GM18907 (cell line): ENCODE results near the gene LSM10.

Experiments used
- ATAC-seq: cut with Tn5 transposase; IDR thresholded peaks from one replicate; pipeline ENCODE4 v1.9.1; 2021; ENCODE audit warnings: mild to moderate bottlenecking, moderate library complexity; ENCODE audit not compliant: unreplicated experiment

The LSM10 gene

DNA sequence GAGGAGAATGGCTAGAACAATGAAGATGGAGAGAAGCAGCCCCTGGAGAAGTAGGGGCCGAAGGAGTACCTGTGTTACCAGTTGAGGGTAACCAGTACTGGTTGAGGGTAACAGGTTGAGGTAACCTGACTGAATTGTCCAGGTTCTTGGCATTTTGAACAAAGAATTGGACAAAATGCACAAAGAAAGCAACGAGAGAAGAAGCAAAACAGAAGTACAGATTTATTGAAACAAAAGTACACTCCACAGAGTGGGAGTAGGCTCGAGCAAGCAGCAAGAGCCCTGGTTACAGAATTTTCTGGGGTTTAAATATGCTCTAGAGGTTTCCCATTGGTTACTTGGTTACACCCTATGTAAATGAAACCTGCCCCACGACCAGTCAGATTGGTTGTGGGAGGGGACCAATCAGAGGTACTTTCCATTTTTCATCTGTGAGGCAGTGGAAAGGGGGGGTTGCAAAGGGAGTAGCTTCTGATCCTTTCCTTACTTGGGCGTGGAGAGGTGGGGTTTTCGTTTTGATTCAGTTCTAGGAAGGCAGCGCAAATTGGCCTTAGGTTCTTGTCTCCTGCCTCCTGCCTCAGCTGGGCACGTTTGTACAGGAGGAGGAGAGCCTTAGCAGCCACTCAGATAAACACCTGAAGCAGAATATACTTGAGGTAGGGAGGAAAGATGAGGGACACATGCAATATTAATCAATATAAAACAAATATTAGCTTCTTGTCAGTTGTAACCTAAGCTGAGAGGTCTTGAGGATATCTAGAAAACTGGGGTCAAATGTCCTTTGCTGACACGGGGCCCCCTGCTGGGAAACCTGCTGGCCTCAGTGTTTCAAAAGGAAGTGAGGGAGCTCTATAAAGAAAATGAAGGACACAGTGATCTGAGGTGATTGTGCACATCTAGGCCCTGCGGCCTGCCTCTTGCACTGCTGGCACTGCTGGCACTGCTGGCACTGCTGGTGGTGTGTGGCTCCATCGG lies 14.3 kb upstream of the LSM10 start:
- ATAC-seq = no peak

DNA sequence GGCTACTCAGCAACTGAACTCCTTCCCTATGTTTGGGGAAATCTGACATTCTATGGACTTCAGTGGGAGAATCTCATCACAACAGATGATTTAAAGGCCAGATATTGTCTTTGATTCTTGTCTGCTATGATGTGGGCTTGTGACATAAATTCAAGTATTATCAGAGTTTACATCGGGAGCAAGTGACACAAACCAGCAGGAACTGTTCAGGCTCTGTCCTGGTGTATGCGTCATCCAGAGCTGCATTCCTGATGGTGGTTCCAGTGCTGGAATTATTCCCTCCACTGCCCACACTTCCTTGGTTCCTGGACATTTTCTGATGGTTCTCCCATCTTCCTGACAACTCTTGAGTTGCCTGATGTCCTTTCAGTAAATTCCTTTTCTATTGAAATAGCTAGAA lies 10.8 kb upstream of the LSM10 start:
- ATAC-seq = no peak

DNA sequence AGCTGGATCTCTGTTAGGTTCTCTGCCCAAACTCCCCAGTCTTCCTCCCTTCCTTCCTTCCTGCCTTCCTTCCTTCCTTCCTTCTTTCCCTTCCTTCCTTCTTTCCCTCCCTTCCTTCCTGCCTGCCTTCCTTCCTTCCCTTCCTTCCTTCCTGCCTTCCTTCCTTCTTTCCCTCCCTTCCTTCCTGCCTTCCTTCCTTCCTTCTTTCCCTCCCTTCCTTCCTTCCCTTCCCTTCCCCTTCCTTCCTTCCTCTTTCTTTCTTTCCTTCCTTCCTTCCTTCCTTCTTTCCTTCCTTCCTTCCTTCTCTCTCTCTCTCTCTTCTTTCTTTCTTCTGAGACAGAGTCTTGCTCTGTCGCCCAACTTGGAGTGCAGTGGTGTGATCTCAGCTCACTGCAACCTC lies 8.7 kb upstream of the LSM10 start:
- ATAC-seq = no peak

DNA sequence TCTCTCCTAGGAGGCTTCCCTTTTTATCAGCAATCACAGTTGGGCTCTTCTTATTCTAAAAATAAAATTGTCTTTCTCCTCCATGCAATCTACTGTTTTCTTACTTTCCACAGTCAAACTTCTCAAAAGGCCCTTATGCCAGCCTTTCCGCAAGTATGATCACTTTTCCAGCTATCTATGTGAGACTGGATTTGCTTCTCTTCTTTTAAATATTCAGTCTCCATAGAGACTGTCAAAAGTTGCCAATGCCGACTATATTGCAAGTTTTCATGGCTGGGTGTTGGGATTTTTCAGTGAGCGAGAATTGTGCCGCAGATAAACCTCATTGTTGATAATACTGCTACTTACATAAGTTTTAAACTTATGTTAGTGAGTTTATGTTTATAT lies 4.8 kb upstream of the LSM10 start:
- ATAC-seq = no peak

DNA sequence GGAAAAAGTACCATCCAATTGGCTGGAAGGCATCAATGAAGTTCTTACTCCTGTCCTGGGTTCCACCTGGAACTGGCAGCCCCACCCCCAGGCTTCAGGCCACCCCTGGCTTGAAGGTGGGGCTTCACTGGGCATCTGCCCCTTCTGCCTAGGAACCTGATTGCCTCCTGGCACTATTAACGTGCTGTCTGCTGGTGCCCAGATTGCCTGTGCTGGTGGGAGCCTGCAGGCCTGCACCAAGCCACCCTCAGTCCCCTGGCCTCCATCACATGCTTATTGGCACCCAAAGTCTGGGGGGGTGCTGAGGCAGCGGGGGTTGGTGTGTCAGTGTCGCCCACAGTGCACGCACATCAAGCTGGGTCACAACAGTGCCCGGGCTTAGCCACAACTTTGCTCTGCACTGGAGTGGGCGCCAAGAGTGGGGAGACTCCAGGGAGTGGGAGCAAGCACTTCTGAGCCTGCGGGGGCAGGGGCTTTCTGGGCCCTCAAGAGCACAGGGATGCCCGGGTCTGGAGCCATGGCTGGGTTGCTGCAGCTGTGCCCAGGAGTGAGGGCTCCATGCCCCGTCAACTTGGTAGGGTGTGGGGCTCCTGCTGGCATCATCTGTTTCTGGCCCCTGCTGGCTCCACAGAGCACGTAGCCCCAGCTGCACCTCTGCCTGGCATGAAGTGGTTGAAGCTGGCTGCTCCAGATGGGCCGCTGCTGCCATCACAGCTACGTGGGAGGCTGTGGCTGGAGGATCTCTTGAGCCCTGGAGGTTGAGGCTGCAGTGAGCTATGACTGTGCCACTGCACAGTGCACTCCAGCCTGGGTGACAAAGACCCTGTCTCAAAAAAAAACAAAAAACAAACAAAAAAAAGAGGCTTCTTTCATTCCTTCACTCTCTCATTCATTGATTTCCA lies 4.1 kb upstream of the LSM10 start:
- no peak for ATAC-seq

DNA sequence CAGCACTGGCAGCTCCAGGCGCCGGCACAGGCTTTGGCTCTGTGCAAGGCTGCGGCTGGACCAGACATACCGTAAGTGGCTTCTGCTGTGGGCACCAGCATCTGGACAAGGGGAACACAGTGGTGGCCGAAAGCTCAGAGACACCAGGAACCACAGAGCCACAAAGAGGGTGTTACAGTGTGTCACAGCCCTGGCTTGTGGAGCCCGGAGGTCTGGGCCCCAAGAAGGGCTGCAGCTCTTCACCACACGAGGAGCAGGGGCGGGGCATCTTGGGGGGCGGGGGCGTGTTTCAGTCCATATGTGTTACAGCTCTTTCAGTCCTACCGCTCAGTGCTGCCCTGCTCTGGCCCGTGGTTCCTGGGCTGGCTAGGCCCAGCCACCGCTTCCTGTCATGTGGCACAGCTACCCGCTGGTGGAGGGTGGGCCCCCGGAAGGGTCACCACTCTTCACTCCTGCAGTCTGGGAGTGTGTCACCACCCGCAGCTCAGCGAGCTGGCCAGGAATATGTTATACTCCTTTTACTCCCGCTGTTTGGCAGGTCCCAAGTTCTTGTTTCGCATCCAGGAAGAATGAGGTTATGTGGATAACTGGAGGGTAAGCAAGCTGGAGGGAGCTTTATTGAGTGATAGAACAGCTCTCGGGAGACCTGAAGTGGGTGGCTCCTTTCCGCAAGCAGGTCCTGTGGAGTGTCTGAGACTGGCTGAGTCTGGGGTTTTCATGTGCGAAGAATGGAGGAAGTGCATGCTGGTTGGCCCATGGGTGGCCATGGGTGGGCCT lies 3.3 kb upstream of the LSM10 start:
- peak; percentile 76 for ATAC-seq

DNA sequence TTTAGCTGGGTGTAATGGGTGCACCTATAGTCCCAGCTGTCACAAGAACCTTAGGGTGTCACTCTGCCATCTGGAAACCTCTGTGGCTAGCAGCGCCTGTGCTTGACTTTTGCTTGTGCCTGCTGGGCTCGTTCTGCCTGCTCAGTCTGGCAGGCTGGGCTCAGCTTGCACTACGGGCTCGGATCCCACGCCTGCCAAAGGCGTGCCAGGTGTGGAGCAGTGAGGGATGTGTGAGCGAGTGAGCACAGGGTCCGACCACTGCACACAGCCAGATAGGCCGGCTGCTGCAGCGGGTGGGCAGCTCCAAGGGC lies 2.8 kb upstream of the LSM10 start:
- ATAC-seq = no peak

DNA sequence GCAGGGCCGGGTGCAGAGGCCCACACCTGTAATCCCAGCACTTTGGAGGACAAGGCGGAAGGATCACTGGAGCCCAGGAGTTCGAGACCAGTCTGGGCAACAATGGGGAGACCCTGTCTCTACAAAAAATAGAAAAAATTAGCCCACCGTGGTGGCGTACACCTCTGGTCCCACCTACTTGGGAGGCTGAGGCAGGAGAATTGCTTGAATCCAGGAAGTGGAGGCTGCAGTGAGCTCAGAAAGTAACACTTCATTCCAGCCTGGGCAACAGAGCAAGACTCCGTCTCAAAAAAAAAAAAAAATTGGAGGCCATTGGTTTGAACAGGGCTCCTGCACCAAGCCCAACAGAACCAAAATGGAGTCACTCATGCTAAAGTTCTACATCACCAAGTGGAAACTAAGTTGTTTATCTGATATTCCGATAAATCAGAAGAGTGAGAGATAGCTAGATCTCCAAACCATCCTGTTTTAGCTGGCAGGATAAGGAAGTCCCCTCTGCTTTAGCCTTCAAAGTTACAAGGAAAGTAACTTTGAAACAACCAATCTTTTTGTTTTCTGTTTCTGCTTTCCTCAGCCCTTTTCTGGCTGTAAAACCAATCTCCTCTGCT lies 766 bp upstream of the LSM10 start:
- ATAC-seq = no peak

DNA sequence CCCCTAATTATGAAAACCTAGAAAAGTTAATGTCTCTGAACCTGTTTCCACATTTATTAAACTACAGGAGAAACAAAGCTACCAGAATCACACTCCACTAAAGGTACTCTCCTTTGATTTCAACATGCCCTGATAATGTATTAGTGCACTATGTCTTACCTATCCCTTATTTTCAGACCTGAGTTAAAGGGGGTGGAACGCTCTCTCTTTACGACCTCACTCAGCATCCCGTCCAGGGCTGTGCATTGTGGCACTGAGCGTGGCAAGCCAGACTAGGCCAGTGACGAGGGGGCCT lies 678 bp downstream of the LSM10 start:
- no peak for ATAC-seq

DNA sequence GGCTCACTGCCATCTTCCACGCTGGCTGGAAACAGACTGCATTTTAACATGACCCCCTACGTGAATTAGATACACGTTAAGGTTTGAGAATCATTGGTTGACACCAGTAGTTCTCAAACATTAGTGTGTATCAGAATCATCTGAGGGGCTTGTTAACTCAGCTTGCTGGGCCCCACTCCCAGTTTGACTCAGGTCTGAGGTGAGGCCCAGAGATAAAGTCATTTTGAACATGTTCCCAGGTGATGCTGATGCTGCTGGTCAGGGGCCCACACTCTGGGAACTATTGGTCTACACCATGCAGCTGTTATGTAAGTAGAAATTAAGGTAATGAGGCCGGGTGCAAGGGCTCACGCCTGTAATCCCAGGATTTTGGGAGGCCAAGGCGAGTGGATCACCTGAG lies 1.3 kb downstream of the LSM10 start:
- ATAC-seq = no peak

DNA sequence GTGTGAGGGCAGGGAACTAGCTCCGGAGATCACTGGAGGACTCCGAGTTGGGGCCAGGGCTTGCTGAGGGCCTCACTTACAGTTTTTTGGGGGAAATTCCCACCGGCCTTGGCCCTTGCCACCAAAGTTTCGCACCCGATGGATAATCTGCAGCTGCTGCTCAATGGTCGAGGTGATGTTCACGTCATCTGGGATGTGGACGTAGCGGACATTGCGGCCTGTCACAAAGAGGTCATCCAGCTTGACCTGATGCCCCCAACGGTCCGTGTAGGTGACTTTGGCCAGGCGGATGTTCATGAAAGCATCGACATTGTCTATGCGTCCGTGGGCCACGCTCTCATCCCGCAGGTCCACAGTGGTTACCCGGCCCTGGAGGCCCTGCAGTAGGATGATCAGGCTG lies 4.0 kb downstream of the LSM10 start:
- ATAC-seq = no peak

DNA sequence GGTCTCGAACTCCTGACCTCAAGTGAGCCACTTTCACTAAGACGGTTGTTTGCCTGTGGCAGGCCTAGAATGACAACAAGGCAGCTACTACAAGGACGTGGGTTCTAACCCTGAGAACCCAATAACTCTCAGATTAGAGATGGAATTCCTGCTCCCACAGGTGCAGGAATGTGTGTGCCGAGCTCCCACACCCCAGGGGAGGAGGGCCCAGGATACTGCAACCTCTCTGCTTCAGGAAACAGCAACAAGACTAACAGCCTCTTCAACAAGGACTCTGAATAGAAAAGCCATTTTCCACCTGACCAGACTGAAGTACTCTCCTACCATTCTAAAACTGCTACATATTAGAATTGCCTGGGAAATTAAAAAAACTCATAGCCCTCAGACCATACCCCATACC lies 4.9 kb downstream of the LSM10 start:
- ATAC-seq = no peak

DNA sequence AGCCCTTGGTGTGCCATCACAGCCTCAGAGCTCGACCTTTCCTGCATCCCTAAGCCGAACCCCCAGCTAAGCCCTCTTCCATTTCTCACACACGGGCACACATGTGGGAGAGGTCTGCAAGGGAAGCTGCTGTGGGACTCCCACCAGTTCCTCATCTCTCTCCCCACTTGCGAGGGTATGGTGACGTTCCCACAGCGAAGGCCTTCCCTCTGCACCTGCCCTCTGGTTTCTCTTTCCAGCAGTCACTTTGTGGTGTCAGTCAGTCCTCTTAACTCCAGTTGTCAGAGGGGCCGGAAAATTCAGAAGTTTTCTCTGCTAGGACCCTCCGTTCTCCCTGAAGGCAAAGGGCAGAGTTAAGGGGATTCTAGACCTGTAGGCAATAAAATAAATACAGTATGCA lies 6.4 kb downstream of the LSM10 start:
- no peak for ATAC-seq

DNA sequence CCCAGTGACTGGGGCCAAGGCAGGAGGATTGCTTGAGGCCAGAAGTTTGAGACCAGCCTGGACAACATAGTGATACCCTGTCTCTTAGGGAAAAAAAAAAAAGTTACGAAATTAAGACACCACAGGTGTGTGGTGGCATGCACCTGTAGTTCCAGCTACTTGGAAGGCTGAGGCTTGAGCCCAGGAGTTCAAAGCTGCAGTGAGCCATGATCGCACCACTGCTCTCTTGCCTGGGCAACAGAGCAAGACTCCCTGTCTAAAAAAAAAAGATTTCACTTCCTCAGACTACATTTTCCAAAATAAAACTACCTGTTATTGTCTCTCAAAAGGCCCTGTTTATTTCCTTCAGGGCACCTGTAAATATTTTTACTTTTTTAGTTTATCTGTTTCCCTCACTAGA lies 7.3 kb downstream of the LSM10 start:
- ATAC-seq = no peak

DNA sequence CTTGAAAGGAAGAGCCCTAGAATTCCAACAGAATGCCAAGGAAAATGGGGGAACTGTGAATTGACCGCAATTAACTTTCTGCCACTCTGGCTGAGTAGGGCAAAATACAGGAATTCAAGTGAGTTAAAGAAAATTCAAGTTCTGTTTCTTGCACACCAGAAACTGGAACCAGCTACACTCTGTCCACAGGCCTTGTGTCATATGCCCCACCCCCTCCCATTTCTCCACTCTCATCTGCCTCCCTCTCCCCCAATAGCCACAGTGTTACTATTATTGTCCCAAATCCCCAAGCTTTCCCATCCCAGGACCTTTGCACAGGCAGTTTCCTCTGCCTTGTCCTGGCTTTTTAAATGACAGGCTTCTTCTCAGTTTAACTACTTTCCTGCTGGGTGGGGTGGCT lies 7.7 kb downstream of the LSM10 start:
- no peak for ATAC-seq

DNA sequence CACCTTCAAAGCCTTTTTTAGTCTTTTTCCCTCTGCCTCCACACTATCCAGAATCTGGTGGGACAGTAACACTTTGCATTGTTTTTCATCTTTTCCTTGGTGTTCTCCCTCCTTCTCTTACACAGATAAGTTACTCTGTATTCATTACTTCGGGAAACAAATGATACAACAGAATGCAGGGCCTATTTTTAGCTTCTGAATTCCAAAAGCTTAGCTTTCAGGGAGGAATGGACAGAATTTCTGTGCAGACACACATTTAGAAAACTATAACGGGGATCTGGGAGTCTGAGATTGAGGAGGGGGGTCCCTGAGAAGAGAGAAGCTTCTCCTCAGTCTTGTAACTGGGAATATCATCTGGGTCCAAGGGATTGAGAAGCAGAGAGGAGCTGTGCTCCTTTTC lies 8.4 kb downstream of the LSM10 start:
- ATAC-seq = no peak

DNA sequence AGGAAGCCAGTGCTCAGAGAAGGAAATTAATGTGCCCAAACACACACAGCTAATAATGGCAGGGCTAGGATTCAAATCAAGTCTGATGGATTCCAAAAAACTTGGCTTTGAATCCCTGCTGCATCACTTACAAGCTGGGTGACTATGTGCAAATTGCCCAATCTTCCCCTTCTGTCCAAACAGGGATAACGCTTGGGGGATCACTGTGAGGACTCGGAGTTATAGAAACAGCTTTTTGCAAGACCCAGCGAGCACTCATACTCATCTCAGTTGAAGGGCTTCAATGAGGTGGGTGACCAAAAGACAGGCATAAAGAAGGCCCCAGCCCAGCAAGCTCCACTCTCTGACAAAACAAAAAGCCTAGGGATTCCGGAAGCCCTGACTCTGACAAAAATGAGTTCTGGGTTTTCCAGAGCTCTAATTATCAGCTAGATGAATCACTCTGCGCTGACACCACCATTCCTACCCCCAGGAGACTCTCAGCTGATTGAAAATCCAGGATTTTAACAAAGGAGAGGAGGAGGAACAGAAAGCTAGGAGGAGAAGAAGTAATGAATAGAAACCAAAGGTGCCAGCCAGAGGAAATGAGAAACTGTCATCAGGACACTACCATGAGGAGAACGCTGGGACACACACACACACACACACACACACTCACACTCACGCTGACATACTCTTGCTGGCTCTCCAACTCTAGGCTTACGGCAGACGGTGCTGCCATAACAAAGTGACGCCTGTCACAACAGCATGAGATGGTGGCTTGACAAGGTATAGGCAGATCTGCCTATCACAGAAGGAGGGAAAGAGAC lies 10.4 kb downstream of the LSM10 start:
- no peak for ATAC-seq

DNA sequence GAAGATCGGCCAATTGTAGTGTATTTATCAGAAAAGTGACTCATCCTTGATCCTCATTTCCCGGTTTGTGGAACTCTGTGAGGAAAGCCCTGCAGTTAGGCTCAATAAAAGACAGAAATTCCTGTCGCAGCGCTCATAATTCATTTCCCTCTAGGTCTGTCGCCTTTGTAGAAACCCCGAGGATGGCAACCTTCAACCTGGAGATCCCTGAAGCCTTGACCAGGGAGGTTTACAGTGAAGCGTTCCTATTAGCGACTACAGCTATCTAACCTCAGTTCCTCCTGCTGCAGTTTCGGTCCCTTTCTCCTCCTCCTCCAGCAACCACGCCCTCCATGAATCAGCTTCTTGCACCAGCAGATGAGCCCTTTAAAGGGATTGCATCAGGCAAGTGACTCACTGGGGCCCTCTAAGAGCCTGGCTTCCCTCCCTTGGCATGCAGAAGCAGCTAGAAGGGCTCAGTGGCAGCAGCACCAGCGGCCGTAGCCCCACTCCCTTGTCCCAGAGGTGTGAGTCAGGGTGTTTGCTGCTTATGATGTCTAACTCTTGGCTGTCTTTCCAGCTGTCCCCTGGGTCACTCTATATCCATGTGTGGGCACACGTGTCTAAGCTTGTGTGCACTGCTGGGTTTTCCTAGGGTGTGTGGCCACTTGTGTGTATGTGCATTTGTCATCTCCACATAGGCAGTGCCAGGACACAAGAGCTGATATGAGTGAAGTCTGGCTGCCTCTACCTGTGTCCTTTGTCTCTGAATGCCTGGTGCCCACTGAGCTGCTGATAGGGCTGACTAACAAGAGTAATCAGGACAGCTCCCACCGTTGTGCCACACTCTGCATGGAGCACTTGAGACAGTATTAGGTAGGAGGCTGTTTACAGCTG lies 11.2 kb downstream of the LSM10 start:
- ATAC-seq = peak; percentile 45
